Loucy (cell line): Measurements from ENCODE around the gene HDGFL2.

Experiments
- H2AFZ ChIP-seq: fragments of 200-600 bp; sonication (generic); 2 replicates; pipeline ENCODE4 v1.6.0; 2016; ENCODE audit warnings: antibody characterized with exemption, mild to moderate bottlenecking, low read length, moderate library complexity
- H3F3A ChIP-seq: fragments of 200-600 bp; 2 replicates; pipeline ENCODE4 v1.6.0; 2016; ENCODE audit warnings: antibody characterized with exemption, low read depth, mild to moderate bottlenecking
- H3K27me3 ChIP-seq: fragments of 200-600 bp; sonication (generic); 2 replicates; pipeline ENCODE4 v1.6.1; 2014; ENCODE audit warnings: low read length, mild to moderate bottlenecking; ENCODE audit not compliant: insufficient read depth, poor library complexity, severe bottlenecking
- H3K36me3 ChIP-seq: fragments of 200-600 bp; sonication (generic); 2 replicates; pipeline ENCODE4 v1.6.1; 2016; ENCODE audit warnings: low read length; ENCODE audit not compliant: insufficient read depth
- H3K4me1 ChIP-seq: fragments of 200-600 bp; sonication (generic); 2 replicates; pipeline ENCODE4 v1.5.1; 2014; ENCODE audit warnings: low read length, mild to moderate bottlenecking; ENCODE audit not compliant: insufficient read depth, poor library complexity, severe bottlenecking
- H3K4me2 ChIP-seq: fragments of 200-600 bp; sonication (generic); 2 replicates; pipeline ENCODE4 v1.6.0; 2014; ENCODE audit warnings: antibody characterized with exemption, low read length, low read depth, mild to moderate bottlenecking; ENCODE audit not compliant: poor library complexity, severe bottlenecking
- H3K4me3 ChIP-seq: fragments of 200-600 bp; sonication (generic); 2 replicates; pipeline ENCODE4 v1.5.1; 2014; ENCODE audit warnings: low read length, mild to moderate bottlenecking, mixed read lengths; ENCODE audit not compliant: poor library complexity, severe bottlenecking
- H3K79me2 ChIP-seq: fragments of 200-600 bp; sonication (generic); 2 replicates; pipeline ENCODE4 v1.6.1; 2014; ENCODE audit warnings: low read length; ENCODE audit not compliant: insufficient read depth
- H3K9ac ChIP-seq: fragments of 200-600 bp; sonication (generic); 2 replicates; pipeline ENCODE4 v1.6.0; 2014; ENCODE audit warnings: mild to moderate bottlenecking, low read depth, low read length, moderate library complexity; ENCODE audit not compliant: poor library complexity, severe bottlenecking
- H3K9me2 ChIP-seq: fragments of 200-600 bp; sonication (generic); replicated peaks from 2 replicates; pipeline ENCODE4 v1.6.1; 2016; ENCODE audit warnings: low read depth, low read length, mixed read lengths
- H3K9me3 ChIP-seq: fragments of 200-600 bp; sonication (generic); 2 replicates; pipeline ENCODE4 v1.6.1; 2014; ENCODE audit warnings: mild to moderate bottlenecking, antibody characterized with exemption, low read length, low read depth; ENCODE audit not compliant: insufficient read depth
- H4K20me1 ChIP-seq: fragments of 200-600 bp; sonication (generic); 2 replicates; pipeline ENCODE4 v1.6.0; 2014; ENCODE audit warnings: antibody characterized with exemption, low read length, mild to moderate bottlenecking; ENCODE audit not compliant: insufficient read depth, poor library complexity, severe bottlenecking
- CTCF ChIP-seq: fragments of 200-600 bp; sonication (generic); conservative IDR thresholded peaks from 2 replicates; pipeline ENCODE4 v1.5.1; 2014; ENCODE audit warnings: mild to moderate bottlenecking, antibody characterized with exemption, low read length
- EZH2phosphoT487 ChIP-seq: fragments of 200-600 bp; IDR thresholded peaks from 2 replicates; pipeline ENCODE4 v1.6.1; 2018; ENCODE audit warnings: antibody characterized with exemption, mild to moderate bottlenecking, moderate library complexity, borderline replicate concordance

The HDGFL2 gene

GRCh38 chr19:4518345-4519171, 46.5 kb downstream of the HDGFL2 start, which contains the start of gene PLIN4:
PLIN4 (minus strand) TSS chr19:4518486; CDS start chr19:4518272, 214 bp downstream.
- Histone ChIP-seq H3K27me3 (no peaks in the 10 kb centered on the region), H3K4me3 (no peak within 1 kb of the TSS), H3K4me1 (no peaks in the 10 kb centered on the region), H3K79me2 (no peaks in the 10 kb centered on the region), H3K4me2 (no peak within 1 kb of the TSS), H4K20me1 (no peaks in the 10 kb centered on the region), H3K36me3 (no peaks in the 10 kb centered on the region), H3K9me3 (no peaks in the 10 kb centered on the region), H2AFZ (no peak within 1 kb of the TSS), H3K9me2 (no peaks in the 10 kb centered on the region), H3F3A (no peaks in the 10 kb centered on the region), H3K9ac (no peak within 1 kb of the TSS)
- no peak for TF ChIP-seq CTCF
- TF ChIP-seq EZH2phosphoT487, result no peak

- Histone ChIP-seq H3K4me2 (no peak overlapping the region), H3K9me2 (no peaks in the 10 kb centered on the region), H3K36me3 (no peaks in the 10 kb centered on the region), H3K27me3 (no peaks in the 10 kb centered on the region), H3K4me3 (no peak overlapping the region), H3F3A (no peaks in the 10 kb centered on the region), H3K9ac (no peak overlapping the region), H3K9me3 (no peaks in the 10 kb centered on the region), H3K79me2 (no peaks in the 10 kb centered on the region), H3K4me1 (no peaks in the 10 kb centered on the region), H2AFZ (no peak overlapping the region), H4K20me1 (no peaks in the 10 kb centered on the region)
- TF ChIP-seq EZH2phosphoT487 (no peak), CTCF (no peak)
Measured at GRCh38 chr19:4519172-4519496, 47.0 kb downstream of the HDGFL2 start.

GRCh38 chr19:4519521-4520277, 47.6 kb downstream of the HDGFL2 start:
- H3K4me1 ChIP-seq, result no peaks in the 10 kb centered on the region
- no peaks in the 10 kb centered on the region for H3K36me3 ChIP-seq
- H3K4me2 ChIP-seq, result no peak overlapping the region
- no peaks in the 10 kb centered on the region for H3K27me3 ChIP-seq
- H2AFZ ChIP-seq, result no peak overlapping the region
- H4K20me1 ChIP-seq, result no peaks in the 10 kb centered on the region
- no peaks in the 10 kb centered on the region for H3K79me2 ChIP-seq
- H3K9ac ChIP-seq, result no peak overlapping the region
- no peaks in the 10 kb centered on the region for H3K9me3 ChIP-seq
- TF ChIP-seq EZH2phosphoT487 (no peak), CTCF (no peak)
- H3F3A ChIP-seq, result no peaks in the 10 kb centered on the region
- H3K9me2 ChIP-seq, result no peaks in the 10 kb centered on the region
- no peak overlapping the region for H3K4me3 ChIP-seq
